Measurements from ENCODE around the gene PTPRM. TPM values are rescaled to one million over a fixed set of nuclear protein-coding genes. Genes with fewer than 3 reads are reported as not detected.
A peak's percentile ranks its signal among the peaks of the same experiment; 100 is the strongest.

Gene PTPRM
- total and polyA plus RNA-seq, 2 of the 8 experiments (the other 6 are each of a cell fraction or from before 2014, with no cell fraction given): 4.1 to 7.0 TPM

DNA sequence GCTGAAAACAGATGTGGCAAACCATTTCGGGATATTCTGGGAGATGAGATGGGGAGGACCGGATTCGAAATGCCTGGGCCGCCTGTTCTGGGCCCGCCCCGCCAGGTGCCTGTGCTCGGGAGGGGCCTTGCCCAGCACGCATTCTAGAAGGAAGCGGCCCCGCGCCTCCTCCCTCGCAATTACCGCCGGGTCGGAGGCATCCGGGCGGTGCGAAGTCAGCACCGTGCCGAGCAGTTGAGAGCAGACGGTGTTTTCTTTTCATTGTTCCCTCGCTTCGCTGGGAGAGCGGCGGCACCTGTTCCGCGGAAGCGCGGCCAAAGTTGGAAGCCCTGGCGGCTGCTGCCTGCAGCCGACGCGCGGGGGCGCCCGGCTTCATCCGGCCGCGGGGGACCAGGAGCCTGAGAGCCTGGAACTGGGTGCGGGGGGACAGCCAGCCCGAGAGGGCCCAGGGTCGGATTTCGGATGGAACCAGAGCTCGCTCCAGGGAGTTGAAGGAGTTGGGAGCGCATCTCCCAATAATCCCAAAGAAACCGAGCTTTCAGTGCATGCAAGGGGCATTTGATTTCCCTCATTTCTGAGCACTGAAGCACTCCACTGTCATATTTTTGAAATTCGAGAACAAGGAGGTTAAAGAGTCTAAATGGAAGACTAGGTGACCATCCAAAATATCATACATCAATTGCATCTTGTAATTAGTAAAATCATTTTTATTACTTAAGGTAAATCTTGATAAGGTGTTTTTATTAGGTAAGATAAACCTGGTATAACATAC, 800.3 kb downstream of the PTPRM start (continued):
- no peak for TF ChIP-seq FOSL1 (IDR thresholded peaks at IDR 0.05; ENCODE audit: insufficient read depth, low read depth, low read length)
- TF ChIP-seq RAD21 (IDR thresholded peaks at IDR 0.05 in 1 of 2, conservative IDR thresholded peaks at IDR 0.05 in 1 of 2; ENCODE audit: low read depth in 2 of 2, low read length in 2 of 2): peak; percentile 46 to 72
- no peak for TF ChIP-seq KDM5A (IDR thresholded peaks at IDR 0.05; ENCODE audit: low read length)
- TF ChIP-seq KDM4A (IDR thresholded peaks at IDR 0.05; ENCODE audit: low read depth, low read length, severe bottlenecking): peak; percentile 61
- TF ChIP-seq, protein P1, sequence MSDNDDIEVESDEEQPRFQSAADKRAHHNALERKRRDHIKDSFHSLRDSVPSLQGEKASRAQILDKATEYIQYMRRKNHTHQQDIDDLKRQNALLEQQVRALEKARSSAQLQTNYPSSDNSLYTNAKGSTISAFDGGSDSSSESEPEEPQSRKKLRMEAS (IDR thresholded peaks at IDR 0.05): peak; percentile 95
- peak; percentile 71 for TF ChIP-seq CTBP2 (IDR thresholded peaks at IDR 0.05; ENCODE audit: borderline replicate concordance, insufficient read depth, insufficient read length, low read length)
- no peak for TF ChIP-seq CBX8 (IDR thresholded peaks at IDR 0.05; ENCODE audit: borderline replicate concordance, low read depth, low read length)
- TF ChIP-seq, protein P2, sequence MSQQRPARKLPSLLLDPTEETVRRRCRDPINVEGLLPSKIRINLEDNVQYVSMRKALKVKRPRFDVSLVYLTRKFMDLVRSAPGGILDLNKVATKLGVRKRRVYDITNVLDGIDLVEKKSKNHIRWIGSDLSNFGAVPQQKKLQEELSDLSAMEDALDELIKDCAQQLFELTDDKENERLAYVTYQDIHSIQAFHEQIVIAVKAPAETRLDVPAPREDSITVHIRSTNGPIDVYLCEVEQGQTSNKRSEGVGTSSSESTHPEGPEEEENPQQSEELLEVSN (IDR thresholded peaks at IDR 0.05): peak; percentile 99
- TF ChIP-seq GABPA (IDR thresholded peaks at IDR 0.05; ENCODE audit: borderline replicate concordance, insufficient read depth, low read length): 0 out of 2 replicates have a peak, but pooled peaks have one; percentile 33
- peak; percentile 17; the same call in 1 of the 2 replicates for TF ChIP-seq CHD2 (IDR thresholded peaks at IDR 0.05; ENCODE audit: low read length)
- TF ChIP-seq GTF2F1 (IDR thresholded peaks at IDR 0.05; ENCODE audit: borderline replicate concordance, low read depth, low read length): 0 out of 2 replicates have a peak, but pooled peaks have one; percentile 45
- TF ChIP-seq, protein P3, sequence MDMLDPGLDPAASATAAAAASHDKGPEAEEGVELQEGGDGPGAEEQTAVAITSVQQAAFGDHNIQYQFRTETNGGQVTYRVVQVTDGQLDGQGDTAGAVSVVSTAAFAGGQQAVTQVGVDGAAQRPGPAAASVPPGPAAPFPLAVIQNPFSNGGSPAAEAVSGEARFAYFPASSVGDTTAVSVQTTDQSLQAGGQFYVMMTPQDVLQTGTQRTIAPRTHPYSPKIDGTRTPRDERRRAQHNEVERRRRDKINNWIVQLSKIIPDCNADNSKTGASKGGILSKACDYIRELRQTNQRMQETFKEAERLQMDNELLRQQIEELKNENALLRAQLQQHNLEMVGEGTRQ (IDR thresholded peaks at IDR 0.05; ENCODE audit: low read length): 0 out of 2 replicates have a peak, but pooled peaks have one; percentile 17
